ENCODE data around the gene C1orf21. TPM values are rescaled to one million over a fixed set of nuclear protein-coding genes. Genes with fewer than 3 reads are reported as not detected.

Gene C1orf21
- total RNA-seq, 1 experiment from 2014 or later = not detected

- in situ Hi-C loops (cut with HindIII; ENCODE audit: low sequenced_read_pairs) = no loop called here
- peak; percentile 40 for DNase-seq (ENCODE audit: low spot score)
Measured at GRCh38 chr1:184630679-184631060, 243.8 kb downstream of the C1orf21 start.

DNA sequence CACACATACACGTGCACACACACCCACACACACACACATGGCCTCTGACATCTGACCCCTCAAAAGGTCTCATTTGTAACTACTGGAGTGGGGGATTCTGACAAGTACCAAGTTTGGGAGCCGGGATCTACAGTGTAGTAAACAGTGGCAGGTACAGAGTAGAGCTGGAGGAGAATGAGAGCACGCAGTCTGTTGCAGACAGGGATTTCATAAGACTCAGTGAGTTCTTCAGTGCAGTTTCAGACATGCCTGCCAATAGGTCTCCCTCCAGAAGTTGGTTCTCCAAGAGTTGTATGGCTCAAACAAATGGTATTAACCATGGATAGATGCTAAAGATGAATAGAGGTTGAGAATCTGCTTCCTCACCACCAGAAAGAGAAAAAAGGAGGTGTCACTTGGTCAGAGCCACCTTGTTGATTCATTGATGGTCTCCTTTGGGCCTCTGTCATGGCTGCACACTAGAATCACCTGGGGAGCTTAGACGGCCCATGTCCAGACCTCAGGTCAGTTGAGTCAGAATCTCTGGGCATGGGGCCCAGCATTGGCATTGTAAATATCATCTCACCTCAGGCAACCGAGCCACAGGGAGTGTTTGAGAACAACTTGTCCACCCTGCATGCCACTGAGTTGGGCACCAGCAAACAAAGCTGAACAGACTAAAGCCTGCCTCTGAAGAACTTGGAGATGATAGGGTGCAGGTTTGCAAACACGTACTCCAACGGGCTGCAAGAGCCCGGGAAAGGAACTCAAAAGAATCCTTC is 245.8 kb downstream of the C1orf21 start:
- peak; percentile 67 for DNase-seq (ENCODE audit: low spot score)
- in situ Hi-C loops (cut with HindIII; ENCODE audit: low sequenced_read_pairs) = no loop called here

GRCh38 chr1:184633785-184634184 is 247.0 kb downstream of the C1orf21 start:
- DNase-seq (ENCODE audit: low spot score) = no peak
- in situ Hi-C loops (cut with HindIII; ENCODE audit: low sequenced_read_pairs) = no loop called here

GRCh38 chr1:184634296-184634695 is 247.5 kb downstream of the C1orf21 start:
- in situ Hi-C loops (cut with HindIII; ENCODE audit: low sequenced_read_pairs) = no loop called here
- DNase-seq (ENCODE audit: low spot score) = peak; percentile 19

GRCh38 chr1:184635347-184635979 is 248.6 kb downstream of the C1orf21 start:
- in situ Hi-C loops (cut with HindIII; ENCODE audit: low sequenced_read_pairs) = no loop called here
- DNase-seq (ENCODE audit: low spot score) = peak; percentile 16

GRCh38 chr1:184635980-184636431 is 249.2 kb downstream of the C1orf21 start:
- peak; percentile 16 for DNase-seq (ENCODE audit: low spot score)
- in situ Hi-C loops (cut with HindIII; ENCODE audit: low sequenced_read_pairs) = no loop called here

GRCh38 chr1:184637664-184638240 is 250.9 kb downstream of the C1orf21 start:
- no peak for DNase-seq (ENCODE audit: low spot score)
- in situ Hi-C loops (cut with HindIII; ENCODE audit: low sequenced_read_pairs) = no loop called here

- in situ Hi-C loops (cut with HindIII; ENCODE audit: low sequenced_read_pairs) = no loop called here
- DNase-seq (ENCODE audit: low spot score) = peak; percentile 30
Measured at GRCh38 chr1:184639205-184639604, 252.4 kb downstream of the C1orf21 start.

- in situ Hi-C loops (cut with HindIII; ENCODE audit: low sequenced_read_pairs) = no loop called here
- DNase-seq (ENCODE audit: low spot score) = no peak
Measured at GRCh38 chr1:184640505-184640904, 253.7 kb downstream of the C1orf21 start.

DNA sequence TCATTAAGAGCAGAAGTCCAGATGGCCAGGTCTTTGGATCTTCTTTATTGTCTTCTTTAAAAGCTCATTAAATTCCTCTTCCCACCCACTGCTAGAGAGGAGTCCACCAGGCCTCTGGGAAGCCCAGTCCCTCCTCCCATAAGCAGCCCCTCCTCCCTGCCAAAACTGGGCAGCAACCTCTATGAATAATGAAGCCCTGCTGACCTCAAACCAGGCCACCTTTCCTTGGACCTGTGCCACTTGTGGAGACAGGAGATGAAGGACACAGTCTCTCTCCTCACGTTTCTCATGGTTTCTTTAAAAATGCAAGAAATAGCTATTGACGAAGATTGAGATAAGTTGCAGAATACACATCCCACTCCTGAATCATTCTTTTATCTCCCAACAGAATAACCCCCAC is 255.1 kb downstream of the C1orf21 start:
- peak; percentile 9 for DNase-seq (ENCODE audit: low spot score)
- in situ Hi-C loops (cut with HindIII; ENCODE audit: low sequenced_read_pairs) = no loop called here

GRCh38 chr1:184643661-184644060 is 256.8 kb downstream of the C1orf21 start:
- no peak for DNase-seq (ENCODE audit: low spot score)
- in situ Hi-C loops (cut with HindIII; ENCODE audit: low sequenced_read_pairs) = no loop called here

- no peak for DNase-seq (ENCODE audit: low spot score)
Measured at GRCh38 chr1:184644771-184645170, 257.9 kb downstream of the C1orf21 start.

GRCh38 chr1:184646178-184646701 is 259.4 kb downstream of the C1orf21 start:
- no peak for DNase-seq (ENCODE audit: low spot score)
- in situ Hi-C loops (cut with HindIII; ENCODE audit: low sequenced_read_pairs) = no loop called here

More at GRCh38 chr1:184644771-184645170, 257.9 kb downstream of the C1orf21 start:
- in situ Hi-C loops (cut with HindIII; ENCODE audit: low sequenced_read_pairs) = no loop called here

GRCh38 chr1:184646824-184647223 is 260.0 kb downstream of the C1orf21 start:
- in situ Hi-C loops (cut with HindIII; ENCODE audit: low sequenced_read_pairs) = no loop called here
- no peak for DNase-seq (ENCODE audit: low spot score)

DNA sequence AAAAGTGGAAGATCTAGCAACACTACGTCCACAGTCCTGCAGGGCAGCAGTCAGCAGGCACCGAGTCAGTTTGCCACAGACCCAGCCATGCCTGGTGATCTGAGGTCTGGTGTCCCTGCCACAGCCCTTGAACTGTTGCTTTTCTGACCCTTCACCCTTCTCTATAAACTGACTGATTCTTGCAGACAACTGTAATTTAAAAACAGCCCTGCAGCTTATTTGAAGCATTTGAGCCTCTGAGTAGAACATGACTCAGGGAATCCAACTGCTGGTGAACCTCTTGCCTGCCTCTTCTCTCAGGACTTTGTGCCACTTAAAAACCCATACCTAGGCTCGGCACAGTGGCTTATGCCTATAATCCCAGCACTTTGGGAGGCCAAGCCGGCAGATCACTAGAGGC is 260.6 kb downstream of the C1orf21 start:
- DNase-seq (ENCODE audit: low spot score) = no peak
- in situ Hi-C loops (cut with HindIII; ENCODE audit: low sequenced_read_pairs) = no loop called here

- in situ Hi-C loops (cut with HindIII; ENCODE audit: low sequenced_read_pairs) = no loop called here
- no peak for DNase-seq (ENCODE audit: low spot score)
Measured at GRCh38 chr1:184648160-184648855, 261.5 kb downstream of the C1orf21 start.

GRCh38 chr1:184648856-184649201 is 262.0 kb downstream of the C1orf21 start:
- in situ Hi-C loops (cut with HindIII; ENCODE audit: low sequenced_read_pairs) = no loop called here
- no peak for DNase-seq (ENCODE audit: low spot score)

GRCh38 chr1:184649451-184649888 is 262.6 kb downstream of the C1orf21 start:
- in situ Hi-C loops (cut with HindIII; ENCODE audit: low sequenced_read_pairs) = no loop called here
- DNase-seq (ENCODE audit: low spot score) = no peak

DNA sequence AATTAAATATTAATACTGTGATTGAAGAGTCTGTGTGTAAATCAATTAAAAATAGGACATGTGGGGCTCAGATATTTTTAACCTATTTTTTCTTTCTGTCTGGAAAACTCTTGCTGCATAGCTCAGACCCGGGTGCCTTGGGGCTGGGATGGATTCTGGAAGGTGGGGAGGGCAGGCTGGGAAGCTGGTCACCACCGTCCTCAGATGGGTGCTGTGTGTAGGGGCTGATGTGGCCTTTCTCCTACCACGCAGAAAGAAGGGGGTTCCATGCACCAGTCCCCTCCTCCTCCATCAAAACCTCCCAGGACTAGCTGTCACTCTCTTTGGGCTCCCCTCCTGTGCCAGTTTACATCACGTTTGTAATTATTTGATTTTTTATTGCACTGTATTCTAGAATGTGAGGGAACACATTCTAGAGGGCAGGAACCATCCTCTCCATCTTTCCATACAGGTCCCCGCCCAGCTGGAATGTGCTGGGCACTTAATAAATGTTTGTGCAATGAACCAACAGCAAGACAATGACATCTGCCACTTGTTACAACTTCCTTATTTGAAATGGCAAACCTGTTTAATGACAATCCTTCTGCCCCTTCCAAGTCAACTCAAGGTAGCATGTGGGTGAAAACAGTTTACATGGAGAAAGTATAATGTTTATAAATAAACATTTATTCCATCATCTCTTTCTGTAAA is 263.5 kb downstream of the C1orf21 start:
- DNase-seq (ENCODE audit: low spot score) = no peak
- in situ Hi-C loops (cut with HindIII; ENCODE audit: low sequenced_read_pairs) = no loop called here
